Aorta (tissue), 5 donors: ENCODE measurements around the gene COX8C. TPM values are rescaled to one million over a fixed set of nuclear protein-coding genes. Genes with fewer than 3 reads are reported as not detected.

Experiments
- ATAC-seq: fragments of 200-7000 bp; cut with Tn5 transposase; one replicate; pipeline ENCODE4 v1.9.1; 2022; ENCODE audit warnings: moderate library complexity; ENCODE audit not compliant: low FRiP score
- DNase-seq, 2 donors: peaks; one replicate each; pipeline ENCODE4 v3.0.0-alpha.2; 2020
- H3K27ac ChIP-seq, 2 donors: one replicate each; pipeline ENCODE4 v1.5.1; 2013; ENCODE audit warnings: low read length in 2 of 2, mild to moderate bottlenecking in 2 of 2, moderate library complexity in 2 of 2, control low read depth in 1 of 2, inconsistent platforms in 1 of 2, low read depth in 1 of 2
- H3K27me3 ChIP-seq, 2 donors: one replicate each; pipeline ENCODE4 v1.6.1; 2013; ENCODE audit warnings: control low read depth in 1 of 2, low read length in 1 of 2, mild to moderate bottlenecking in 1 of 2, moderate library complexity in 1 of 2; ENCODE audit not compliant: insufficient read depth in 2 of 2, control insufficient read depth in 1 of 2
- H3K36me3 ChIP-seq, 2 donors: one replicate each; pipeline ENCODE4 v1.6.1; 2013; ENCODE audit warnings: control low read depth in 1 of 2, low read length in 1 of 2, mild to moderate bottlenecking in 1 of 2; ENCODE audit not compliant: insufficient read depth in 2 of 2, control insufficient read depth in 1 of 2
- H3K4me1 ChIP-seq, 2 donors: one replicate each; pipeline ENCODE4 v1.6.1; 2013; ENCODE audit warnings: low read length in 2 of 2, control low read depth in 1 of 2, mild to moderate bottlenecking in 1 of 2, moderate library complexity in 1 of 2; ENCODE audit not compliant: insufficient read depth in 2 of 2, control insufficient read depth in 1 of 2
- H3K4me3 ChIP-seq, 2 donors: one replicate each; pipeline ENCODE4 v1.5.1; 2013; ENCODE audit warnings: low read length in 2 of 2, control low read depth in 1 of 2, mild to moderate bottlenecking in 1 of 2
- H3K9me3 ChIP-seq: one replicate; pipeline ENCODE4 v1.6.1; 2013; ENCODE audit warnings: mild to moderate bottlenecking, low read length; ENCODE audit not compliant: control insufficient read depth
- WGBS, 2 donors: extraction: QIAGEN DNeasy Blood & Tissue Kit; methylation state at CpG; one replicate each; pipeline ENCODE4 v1.1.7; 2013; 5-methylcytosine and 5-hydroxymethylcytosine counted together
- intact Hi-C, 2 donors: fragments of 100-400 bp; cut with DNase I; formaldehyde crosslinking; loops; one replicate each; pipeline versions ENCODE4 v1.14.2 to v1.15.0; 2022
- polyA plus RNA-seq, 2 donors: library from polyadenylated mRNA; stranded (reverse); fragments of 200-250 nt; gene quantifications; one replicate each; pipeline ENCODE4 v1.2.3, GENCODE V29; 2013
- total RNA-seq, 2 donors: library from RNA; stranded (reverse); fragmentation: NEBNext Ultra II Directional; extraction: Animal tissue kit (Norgen Biotek cat#: 25700); gene quantifications; one replicate each; pipeline ENCODE4 v1.2.1, GENCODE V29; 2021
- donor health status: healthy with polysubstance abuse.
- donor health status: Bipolar disorder and iron deficiency.
- donor health status: DM: no; HTN: no; CAD: no.
- donor health status: DM: no; HTN: no; CAD: no.
- donor health status: DM: yes; HTN: yes; CAD: no.

The COX8C gene
- total and polyA plus RNA-seq, 4 donors: not detected

DNA sequence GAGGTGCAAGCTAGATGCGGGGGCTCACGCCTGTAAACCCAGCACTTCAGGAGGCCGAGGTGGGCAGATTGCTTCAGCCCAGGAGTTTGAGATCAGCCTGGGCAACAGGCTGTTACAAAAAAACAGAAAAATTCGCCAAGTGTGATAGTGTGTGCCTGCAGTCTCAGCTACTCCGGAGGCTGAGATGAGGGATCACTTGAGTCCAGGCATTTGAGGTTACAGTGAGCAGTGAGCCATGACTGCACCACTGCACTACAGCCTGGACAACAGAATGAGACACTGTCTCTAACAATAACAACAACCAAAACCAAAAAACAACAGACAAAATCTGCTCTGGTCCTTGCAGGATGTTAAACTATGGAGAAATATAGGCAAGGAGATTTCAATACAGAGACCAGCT is 28.1 kb upstream of the COX8C start:
- no peaks in the 10 kb centered on the region for H3K36me3 ChIP-seq
- 58 to 59% methylated on average over 5 of the region's 5 CpGs for WGBS, 2 donors
- ATAC-seq: no peak
- no peak for DNase-seq
- peaks cover 2 to 5% of the 10 kb centered on the region in 2 donors for H3K4me1 ChIP-seq
- H3K9me3 ChIP-seq: no peaks in the 10 kb centered on the region
- H3K27ac ChIP-seq: no peak overlapping the region
- H3K4me3 ChIP-seq: no peak overlapping the region
- intact Hi-C loops: no loop called here
- H3K27me3 ChIP-seq: no peaks in the 10 kb centered on the region

GRCh38 chr14:93319494-93319893 is 27.5 kb upstream of the COX8C start:
- no peak overlapping the region for H3K4me3 ChIP-seq
- intact Hi-C loops: no loop called here
- H3K27me3 ChIP-seq: no peaks in the 10 kb centered on the region
- H3K27ac ChIP-seq: no peak overlapping the region
- H3K9me3 ChIP-seq: no peaks in the 10 kb centered on the region
- DNase-seq (no peak), ATAC-seq (no peak)
- WGBS, 2 donors: 80 to 93% methylated on average over 2 of the region's 2 CpGs
- no peaks in the 10 kb centered on the region for H3K36me3 ChIP-seq
- H3K4me1 ChIP-seq: peaks cover 2 to 5% of the 10 kb centered on the region in 2 donors

- Histone ChIP-seq H3K4me1 (peaks cover 2 to 5% of the 10 kb centered on the region in 2 donors), H3K4me3 (no peak overlapping the region), H3K9me3 (no peaks in the 10 kb centered on the region), H3K27ac (no peak overlapping the region), H3K36me3 (no peaks in the 10 kb centered on the region), H3K27me3 (no peaks in the 10 kb centered on the region)
- ATAC-seq (no peak), DNase-seq (no peak)
- intact Hi-C loops: no loop called here
- WGBS, 2 donors: 37 to 45% methylated on average over 1 of the region's 1 CpG
These were observed 27.0 kb upstream of the COX8C start for GRCh38 chr14:93319958-93320357.

GRCh38 chr14:93320489-93320888 is 26.5 kb upstream of the COX8C start:
- intact Hi-C loops: no loop called here
- no peak for ATAC-seq
- H3K4me1 ChIP-seq: peaks cover 2 to 5% of the 10 kb centered on the region in 2 donors

DNA sequence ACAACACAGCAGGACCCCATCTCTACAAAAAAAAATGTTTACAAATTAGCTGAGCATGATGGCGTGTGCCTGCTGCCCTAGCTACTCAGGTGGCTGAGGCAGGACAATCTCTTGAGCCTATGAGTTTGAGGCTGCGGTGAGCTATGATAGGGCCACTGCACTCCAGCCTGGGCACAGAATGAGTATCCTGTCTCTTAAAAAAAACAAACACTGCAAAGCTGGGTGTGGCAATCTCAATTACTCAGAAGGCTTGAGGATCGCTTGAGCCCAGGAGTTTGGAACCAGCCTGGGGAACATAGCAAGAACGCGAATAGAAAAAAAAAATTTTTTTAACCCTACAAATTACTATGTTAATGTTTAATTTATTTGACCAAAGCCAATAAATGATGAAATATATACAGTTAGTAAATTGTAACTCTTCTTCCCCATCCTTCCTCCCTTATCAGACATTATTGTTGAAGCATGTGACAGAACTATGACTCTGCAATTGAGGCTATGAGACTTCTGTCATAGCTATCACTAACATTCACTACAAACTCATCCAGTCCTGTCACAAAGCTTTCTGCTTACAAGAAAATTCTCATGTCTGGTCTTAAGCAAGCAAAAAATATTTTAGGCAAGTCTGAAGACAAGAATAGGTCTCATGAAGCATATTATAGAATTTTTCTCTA is 23.9 kb upstream of the COX8C start:
- DNase-seq (no peak), ATAC-seq (no peak)
- H3K27me3 ChIP-seq: no peaks in the 10 kb centered on the region
- peaks cover 2% of the 10 kb centered on the region in 2 donors for H3K4me1 ChIP-seq
- H3K36me3 ChIP-seq: no peaks in the 10 kb centered on the region
- no peaks in the 10 kb centered on the region for H3K9me3 ChIP-seq
- intact Hi-C loops: no loop called here
- no peak overlapping the region for H3K4me3 ChIP-seq
- no peak overlapping the region for H3K27ac ChIP-seq
- 92 to 94% methylated on average over 5 of the region's 5 CpGs for WGBS, 2 donors

More at GRCh38 chr14:93320489-93320888, 26.5 kb upstream of the COX8C start:
- Histone ChIP-seq H3K27me3 (no peaks in the 10 kb centered on the region), H3K4me3 (no peak overlapping the region), H3K27ac (no peak overlapping the region), H3K36me3 (no peaks in the 10 kb centered on the region), H3K9me3 (no peaks in the 10 kb centered on the region)
- DNase-seq: no peak

DNA sequence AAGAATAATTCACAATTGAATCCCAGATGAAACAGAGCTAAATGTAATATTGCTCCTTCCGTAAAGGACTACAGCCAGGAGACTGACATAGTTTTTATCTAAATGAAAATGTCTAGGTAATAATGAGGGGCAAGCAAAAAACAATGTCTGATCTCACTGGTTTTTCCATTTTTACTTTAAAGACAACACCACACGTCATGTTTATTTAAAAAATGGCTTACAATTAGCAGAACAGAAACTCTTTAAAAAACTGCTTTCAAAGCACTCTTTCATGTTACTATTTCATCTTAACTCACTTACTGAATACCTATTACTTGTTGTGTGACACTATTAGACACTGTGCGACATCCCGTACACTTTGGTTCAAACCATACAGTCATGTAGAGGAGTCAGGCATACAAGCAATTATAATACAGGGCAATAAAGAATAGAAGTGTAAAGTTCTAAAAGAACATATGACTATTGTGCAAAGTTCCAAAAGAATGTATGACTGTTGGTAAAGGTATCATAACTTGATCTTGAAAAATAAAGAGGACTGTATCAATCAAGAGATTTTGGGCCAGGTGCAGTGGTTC is 23.3 kb upstream of the COX8C start:
- Histone ChIP-seq H3K4me1 (peaks cover 2% of the 10 kb centered on the region in 2 donors), H3K27ac (no peak overlapping the region), H3K27me3 (no peaks in the 10 kb centered on the region), H3K4me3 (no peak overlapping the region), H3K9me3 (no peaks in the 10 kb centered on the region), H3K36me3 (no peaks in the 10 kb centered on the region)
- 91 to 95% methylated on average over 4 of the region's 4 CpGs for WGBS, 2 donors
- ATAC-seq (no peak), DNase-seq (no peak)
- intact Hi-C loops: no loop called here

GRCh38 chr14:93326196-93326595 is 20.8 kb upstream of the COX8C start:
- no peak for ATAC-seq
- no peaks in the 10 kb centered on the region for H3K9me3 ChIP-seq
- no peak overlapping the region for H3K27ac ChIP-seq
- intact Hi-C loops: no loop called here
- no peak overlapping the region for H3K4me3 ChIP-seq
- H3K36me3 ChIP-seq: no peaks in the 10 kb centered on the region
- no peak for DNase-seq
- H3K4me1 ChIP-seq: peaks cover 2 to 7% of the 10 kb centered on the region in 2 donors
- WGBS, 2 donors: 94 to 98% methylated on average over 5 of the region's 5 CpGs
- H3K27me3 ChIP-seq: no peaks in the 10 kb centered on the region

GRCh38 chr14:93328546-93328945 is 18.4 kb upstream of the COX8C start:
- 96 to 99% methylated on average over 6 of the region's 6 CpGs for WGBS, 2 donors
- intact Hi-C loops: no loop called here
- Histone ChIP-seq H3K9me3 (no peaks in the 10 kb centered on the region), H3K4me1 (peaks cover 0 to 11% of the 10 kb centered on the region in 2 donors), H3K4me3 (no peak overlapping the region), H3K36me3 (no peaks in the 10 kb centered on the region), H3K27me3 (no peaks in the 10 kb centered on the region), H3K27ac (no peak overlapping the region)
- ATAC-seq (no peak), DNase-seq (no peak)

DNA sequence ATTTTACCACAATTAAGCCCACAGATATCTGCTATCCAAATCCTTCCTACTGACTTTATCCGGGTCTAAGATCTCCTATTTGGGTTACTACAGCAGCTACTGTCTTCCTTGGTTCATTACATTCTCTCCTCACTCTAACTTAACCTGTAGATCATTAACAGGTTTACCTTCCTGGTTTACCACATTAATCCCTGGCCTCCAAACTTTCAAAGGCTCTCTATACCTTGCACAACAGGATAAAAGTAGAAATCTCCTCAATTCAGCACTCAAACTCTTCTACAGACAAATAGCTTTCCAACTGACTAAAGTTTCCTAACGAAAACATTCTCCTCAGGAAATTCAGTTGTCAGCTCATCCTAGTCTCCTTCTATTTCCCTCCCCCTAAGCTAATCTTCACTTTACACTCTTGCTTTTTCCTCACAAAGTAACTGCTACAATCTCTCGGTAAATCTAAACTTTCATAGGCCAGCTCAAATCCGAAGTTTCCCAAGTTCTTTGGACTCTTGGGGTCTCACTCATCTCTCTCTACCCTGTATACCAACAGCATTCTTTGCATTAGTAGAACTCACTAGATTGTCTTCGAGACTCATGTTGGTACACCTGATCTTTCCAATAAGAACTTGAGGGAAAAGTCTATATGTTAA is 16.9 kb upstream of the COX8C start:
- intact Hi-C loops: no loop called here
- Histone ChIP-seq H3K4me3 (no peak overlapping the region), H3K9me3 (no peaks in the 10 kb centered on the region), H3K27me3 (no peaks in the 10 kb centered on the region), H3K36me3 (no peaks in the 10 kb centered on the region), H3K27ac (no peak overlapping the region), H3K4me1 (peaks cover 0 to 11% of the 10 kb centered on the region in 2 donors)
- WGBS, 2 donors: 77% methylated on average over 5 of the region's 5 CpGs
- DNase-seq (no peak), ATAC-seq (no peak)
